PC-9 (cell line): ENCODE results near the gene MAN1B1. TPM values are rescaled to one million over a fixed set of nuclear protein-coding genes. Genes with fewer than 3 reads are reported as not detected.
A peak's percentile ranks its signal among the peaks of the same experiment; 100 is the strongest.

Experiments used
- BruUV-seq: library from RNA; stranded (reverse); fragments of 400-500 nt; replicated peaks from 2 replicates; lab custom pipeline; 2021; lab: Mats Ljungman, UMichigan
- CTCF ChIA-PET: fragments of 300-600 bp; sonication (Branson Sonifier 250); formaldehyde crosslinking; loops from one replicate; lab custom pipeline; 2022; ENCODE audit warnings: antibody characterized with exemption; lab: Charles Lee
- POLR2A ChIA-PET: fragments of 300-600 bp; sonication (Branson Sonifier 250); formaldehyde crosslinking; loops from one replicate; lab custom pipeline; 2022; ENCODE audit warnings: antibody characterized with exemption; ENCODE audit not compliant: unreplicated experiment; lab: Charles Lee
- DNase-seq, 2 experiments: peaks; one replicate each; pipeline versions ENCODE4 v3.0.0 to v3.0.0-alpha.2; 2015 to 2022; ENCODE audit warnings: mixed read lengths in 1 of 2
- H2AFZ ChIP-seq: fragments of 200-600 bp; sonication (generic); 2 replicates; pipeline ENCODE4 v1.8.1; 2017; ENCODE audit warnings: antibody characterized with exemption
- H3F3A ChIP-seq: fragments of 200-600 bp; sonication (generic); 2 replicates; pipeline ENCODE4 v1.8.1; 2017; ENCODE audit warnings: antibody characterized with exemption, mild to moderate bottlenecking, low read depth; ENCODE audit not compliant: insufficient read depth
- H3K27ac ChIP-seq: fragments of 200-600 bp; sonication (generic); 2 replicates; pipeline ENCODE4 v1.6.1; 2016; ENCODE audit warnings: mixed run types
- H3K27me3 ChIP-seq: fragments of 200-600 bp; sonication (generic); 2 replicates; pipeline ENCODE4 v1.6.1; 2016; ENCODE audit warnings: low read depth, mixed run types; ENCODE audit not compliant: insufficient read depth
- H3K36me3 ChIP-seq: fragments of 200-600 bp; sonication (generic); 2 replicates; pipeline ENCODE4 v1.6.1; 2016; ENCODE audit warnings: low read depth, mixed run types
- H3K4me1 ChIP-seq: fragments of 200-600 bp; sonication (generic); replicated peaks from 2 replicates; pipeline ENCODE4 v1.6.1; 2016; ENCODE audit warnings: mixed run types; ENCODE audit not compliant: insufficient read depth
- H3K4me2 ChIP-seq: fragments of 200-600 bp; sonication (generic); 2 replicates; pipeline ENCODE4 v1.6.1; 2017; ENCODE audit warnings: mixed run types
- H3K4me3 ChIP-seq: fragments of 200-600 bp; sonication (generic); 2 replicates; pipeline ENCODE4 v1.6.1; 2016; ENCODE audit warnings: mixed run types
- H3K79me2 ChIP-seq: fragments of 200-600 bp; sonication (generic); 2 replicates; pipeline ENCODE4 v1.6.1; 2017; ENCODE audit warnings: low read depth, mixed run types
- H3K9me2 ChIP-seq: fragments of 200-600 bp; sonication (generic); 2 replicates; pipeline ENCODE4 v1.8.1; 2017; ENCODE audit warnings: mild to moderate bottlenecking; ENCODE audit not compliant: insufficient read depth
- H3K9me3 ChIP-seq: fragments of 200-600 bp; sonication (generic); 2 replicates; pipeline ENCODE4 v1.8.1; 2016; ENCODE audit warnings: low read depth; ENCODE audit not compliant: insufficient read depth
- H4K20me1 ChIP-seq: fragments of 200-600 bp; sonication (generic); 2 replicates; pipeline ENCODE4 v1.8.1; 2017; ENCODE audit not compliant: insufficient read depth
- EZH2 ChIP-seq: fragments of 200-600 bp; sonication (generic); IDR thresholded peaks from 2 replicates; pipeline ENCODE4 v1.8.0; 2017; ENCODE audit warnings: antibody characterized with exemption, low read depth
- intact Hi-C: fragments of 100-400 bp; cut with micrococcal nuclease; formaldehyde crosslinking; loops from one replicate; pipeline ENCODE4 v1.10.0; 2022; ENCODE audit not compliant: unreplicated experiment
- total RNA-seq: library from RNA; stranded (reverse); gene quantifications from 2 replicates; pipeline ENCODE4 v1.2.3, GENCODE V29; 2021
- TF ChIP-seq, protein P1 (sequence below): fragments of 200-600 bp; sonication (generic); conservative IDR thresholded peaks from 2 replicates; pipeline ENCODE4 v1.6.1; 2017; ENCODE audit warnings: mixed run types, antibody characterized with exemption, mild to moderate bottlenecking, moderate library complexity

Gene MAN1B1
- total RNA-seq, 1 experiment from 2014 or later = 79.3 TPM

DNA sequence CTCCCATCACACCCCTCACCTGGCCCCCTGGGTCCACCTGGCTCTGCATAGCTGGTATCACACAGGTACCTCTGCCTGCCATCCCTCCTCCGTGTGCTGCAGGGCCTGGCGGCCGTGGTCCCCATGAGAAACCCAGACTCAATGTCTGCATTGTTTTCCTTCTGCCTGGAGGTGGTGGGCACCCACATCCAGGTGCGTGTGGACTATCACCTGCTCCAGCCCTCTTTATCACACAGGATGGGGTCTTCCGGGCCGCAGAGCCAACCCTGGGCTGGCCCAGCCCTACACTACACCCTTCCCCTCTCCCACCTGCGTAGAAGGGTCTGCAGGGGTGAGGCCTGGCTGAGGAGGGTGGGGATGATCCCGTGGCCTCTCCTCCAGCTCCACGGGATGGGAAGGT, 47.9 kb upstream of the MAN1B1 start:
- peaks cover 6% of the 10 kb centered on the region for H3K79me2 ChIP-seq
- H3K9me3 ChIP-seq = no peaks in the 10 kb centered on the region
- peaks cover 22% of the 10 kb centered on the region; the same call in 1 of the 2 replicates for H3F3A ChIP-seq
- ChIA-PET CTCF (interaction anchor here (0.9 kb wide), 1 partner anchor 91 kb away, joined by 4 read pairs; no protein-coding TSS in a partner anchor), POLR2A (no interaction called here)
- no peak overlapping the region for H2AFZ ChIP-seq
- peaks cover 17% of the 10 kb centered on the region for H4K20me1 ChIP-seq
- no peak for TF ChIP-seq EZH2
- TF ChIP-seq, protein P1, sequence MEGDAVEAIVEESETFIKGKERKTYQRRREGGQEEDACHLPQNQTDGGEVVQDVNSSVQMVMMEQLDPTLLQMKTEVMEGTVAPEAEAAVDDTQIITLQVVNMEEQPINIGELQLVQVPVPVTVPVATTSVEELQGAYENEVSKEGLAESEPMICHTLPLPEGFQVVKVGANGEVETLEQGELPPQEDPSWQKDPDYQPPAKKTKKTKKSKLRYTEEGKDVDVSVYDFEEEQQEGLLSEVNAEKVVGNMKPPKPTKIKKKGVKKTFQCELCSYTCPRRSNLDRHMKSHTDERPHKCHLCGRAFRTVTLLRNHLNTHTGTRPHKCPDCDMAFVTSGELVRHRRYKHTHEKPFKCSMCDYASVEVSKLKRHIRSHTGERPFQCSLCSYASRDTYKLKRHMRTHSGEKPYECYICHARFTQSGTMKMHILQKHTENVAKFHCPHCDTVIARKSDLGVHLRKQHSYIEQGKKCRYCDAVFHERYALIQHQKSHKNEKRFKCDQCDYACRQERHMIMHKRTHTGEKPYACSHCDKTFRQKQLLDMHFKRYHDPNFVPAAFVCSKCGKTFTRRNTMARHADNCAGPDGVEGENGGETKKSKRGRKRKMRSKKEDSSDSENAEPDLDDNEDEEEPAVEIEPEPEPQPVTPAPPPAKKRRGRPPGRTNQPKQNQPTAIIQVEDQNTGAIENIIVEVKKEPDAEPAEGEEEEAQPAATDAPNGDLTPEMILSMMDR = no peak
- intact Hi-C loops = no loop called here
- H3K27me3 ChIP-seq = no peaks in the 10 kb centered on the region
- H3K4me3 ChIP-seq = no peak overlapping the region
- H3K4me1 ChIP-seq = peaks cover 12% of the 10 kb centered on the region
- no peak overlapping the region for H3K27ac ChIP-seq
- no TSS peak for BruUV-seq
- no peaks in the 10 kb centered on the region for H3K36me3 ChIP-seq
- no peak overlapping the region for H3K4me2 ChIP-seq
- H3K9me2 ChIP-seq = no peaks in the 10 kb centered on the region
- no peak for DNase-seq

DNA sequence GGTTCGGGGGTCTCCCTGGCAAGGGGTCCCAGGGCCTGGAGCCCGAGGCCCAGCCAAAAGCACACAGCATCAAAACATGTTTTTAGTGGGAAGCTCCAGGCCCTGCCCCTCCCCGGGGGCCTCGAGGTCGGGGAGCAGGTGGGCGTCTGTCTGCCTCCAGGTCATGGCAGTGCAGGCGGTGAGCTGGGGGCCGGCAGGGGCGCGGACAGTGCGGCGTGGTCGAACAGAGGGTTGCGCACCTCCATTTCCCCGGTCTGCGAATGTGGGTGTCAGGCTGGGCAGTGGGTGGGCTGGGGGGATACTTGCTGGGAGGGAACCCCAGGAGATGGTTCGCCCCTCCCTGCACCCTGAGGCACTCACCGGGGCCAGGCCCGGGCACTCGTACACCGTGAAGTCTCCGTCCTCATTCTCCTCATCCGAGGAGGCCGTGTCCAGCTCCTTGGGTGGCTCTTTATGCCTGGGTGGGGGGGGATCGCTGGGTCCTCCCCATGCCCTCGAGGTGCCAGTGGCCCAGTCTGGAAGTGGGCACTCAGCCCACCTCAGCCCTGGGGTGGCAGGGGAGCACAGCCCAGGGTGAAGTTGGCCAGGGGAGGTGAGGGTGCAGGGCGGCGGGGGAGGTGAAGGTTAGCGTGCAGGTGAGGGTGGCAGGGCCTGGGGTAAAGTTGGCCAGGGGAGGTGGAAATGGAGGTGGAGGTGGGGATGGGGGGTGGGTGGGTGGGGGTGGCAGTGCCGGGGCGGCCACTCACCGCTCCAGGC, 47.0 kb upstream of the MAN1B1 start:
- Histone ChIP-seq H3K4me2 (no peak overlapping the region), H3K4me1 (peaks cover 15% of the 10 kb centered on the region), H3K4me3 (no peak overlapping the region), H3K79me2 (peaks cover 15% of the 10 kb centered on the region), H3K36me3 (no peaks in the 10 kb centered on the region), H2AFZ (no peak overlapping the region), H3K9me3 (no peaks in the 10 kb centered on the region), H3F3A (peaks cover 20% of the 10 kb centered on the region; the same call in 1 of the 2 replicates), H3K9me2 (no peaks in the 10 kb centered on the region), H3K27me3 (no peaks in the 10 kb centered on the region), H3K27ac (no peak overlapping the region), H4K20me1 (peaks cover 26% of the 10 kb centered on the region)
- BruUV-seq = TSS peak; percentile 40
- ChIA-PET CTCF (interaction anchor here (0.9 kb wide), 1 partner anchor 92 kb away, joined by 4 read pairs; no protein-coding TSS in a partner anchor), POLR2A (no interaction called here)
- intact Hi-C loops = no loop called here
- DNase-seq = no peak
- no peak for TF ChIP-seq EZH2
- TF ChIP-seq, protein P1 = no peak

DNA sequence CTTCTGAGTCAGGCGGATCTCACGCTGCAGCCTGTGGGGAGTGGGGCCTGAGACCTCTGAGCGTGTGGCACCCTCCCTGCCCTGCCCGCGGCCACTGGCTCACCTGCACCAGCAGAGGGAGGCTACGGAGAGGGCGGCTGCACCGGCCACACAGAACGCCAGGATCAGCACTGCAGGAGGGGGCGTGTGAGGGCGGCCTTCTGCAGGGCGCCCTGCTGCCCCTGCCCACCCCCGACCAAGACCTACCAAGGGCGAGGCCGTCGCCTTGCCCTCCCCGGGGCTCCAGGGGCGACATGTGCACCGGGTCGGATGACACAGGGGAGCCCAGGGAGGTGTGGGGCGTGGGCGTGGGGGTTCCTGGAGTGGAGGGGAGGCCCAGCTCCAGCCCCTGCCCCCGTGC, 46.2 kb upstream of the MAN1B1 start:
- peaks cover 30% of the 10 kb centered on the region for H4K20me1 ChIP-seq
- H3F3A ChIP-seq = peaks cover 17% of the 10 kb centered on the region; the same call in 1 of the 2 replicates
- BruUV-seq = no TSS peak
- intact Hi-C loops = no loop called here
- no peak overlapping the region for H3K27ac ChIP-seq
- DNase-seq = no peak
- no peaks in the 10 kb centered on the region for H3K9me3 ChIP-seq
- CTCF ChIA-PET = no interaction called here
- no peaks in the 10 kb centered on the region for H3K9me2 ChIP-seq
- H3K4me3 ChIP-seq = no peak overlapping the region
- peaks cover 21% of the 10 kb centered on the region for H3K79me2 ChIP-seq
- TF ChIP-seq, protein P1 = no peak
- no peak for TF ChIP-seq EZH2
- POLR2A ChIA-PET = no interaction called here
- no peak overlapping the region for H2AFZ ChIP-seq
- peaks cover 15% of the 10 kb centered on the region for H3K4me1 ChIP-seq
- no peaks in the 10 kb centered on the region for H3K36me3 ChIP-seq
- no peaks in the 10 kb centered on the region for H3K27me3 ChIP-seq
- H3K4me2 ChIP-seq = no peak overlapping the region
